HG03135 (cell line): ENCODE data around the gene MSH3.
"Not testable (repeated sequence)": the region's sequence is repeated elsewhere in the genome, so short reads cannot be mapped to it uniquely, and the experiment has no call there.

Experiments used
- ATAC-seq: cut with Tn5 transposase; IDR thresholded peaks from one replicate; pipeline ENCODE4 v1.9.1; 2021; ENCODE audit warnings: mild to moderate bottlenecking, moderate library complexity; ENCODE audit not compliant: unreplicated experiment

Gene MSH3

DNA sequence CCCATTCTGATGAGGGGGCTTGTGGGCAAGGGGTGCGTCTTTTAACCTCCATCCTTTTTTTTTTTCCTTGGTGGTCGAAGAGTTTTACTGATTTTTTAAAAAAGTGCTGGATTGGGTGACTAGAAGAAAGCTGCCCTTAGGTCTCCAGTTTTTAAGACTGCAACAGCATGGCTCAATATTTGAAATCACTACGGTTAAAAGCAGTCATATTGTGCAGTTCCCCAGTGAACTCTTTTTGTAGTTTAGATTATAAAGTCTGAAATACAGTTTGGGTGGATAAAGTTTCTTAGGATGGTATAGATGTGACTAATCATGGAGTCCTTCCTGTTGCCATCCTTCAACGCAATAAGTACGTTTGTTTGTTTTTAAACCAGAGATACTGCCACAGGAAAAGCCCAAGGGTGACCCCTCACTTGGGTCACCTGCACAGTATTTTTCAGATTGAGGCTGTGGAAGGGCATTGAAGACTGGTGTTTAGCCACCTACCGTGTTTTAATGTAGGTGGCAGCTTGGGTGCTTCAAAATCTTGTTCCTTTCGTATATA, 851 bp downstream of the MSH3 start:
- ATAC-seq = no peak

DNA sequence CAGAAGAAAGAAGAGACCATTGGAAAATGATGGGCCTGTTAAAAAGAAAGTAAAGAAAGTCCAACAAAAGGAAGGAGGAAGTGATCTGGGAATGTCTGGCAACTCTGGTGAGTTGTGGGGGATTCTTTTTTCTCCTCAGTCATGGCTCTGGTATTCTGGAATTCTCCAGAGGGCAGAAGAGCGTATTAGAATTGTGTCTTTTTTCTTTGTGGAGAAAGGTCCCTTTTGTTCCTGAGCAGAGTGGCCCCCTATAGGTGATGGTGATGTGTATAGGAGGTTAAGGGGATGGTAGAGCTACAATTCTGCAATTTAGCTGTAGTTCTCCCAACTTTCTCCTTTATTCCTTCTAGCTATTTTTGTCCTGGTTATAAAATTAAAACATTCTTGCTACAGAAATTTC, 2.0 kb downstream of the MSH3 start:
- no peak for ATAC-seq

DNA sequence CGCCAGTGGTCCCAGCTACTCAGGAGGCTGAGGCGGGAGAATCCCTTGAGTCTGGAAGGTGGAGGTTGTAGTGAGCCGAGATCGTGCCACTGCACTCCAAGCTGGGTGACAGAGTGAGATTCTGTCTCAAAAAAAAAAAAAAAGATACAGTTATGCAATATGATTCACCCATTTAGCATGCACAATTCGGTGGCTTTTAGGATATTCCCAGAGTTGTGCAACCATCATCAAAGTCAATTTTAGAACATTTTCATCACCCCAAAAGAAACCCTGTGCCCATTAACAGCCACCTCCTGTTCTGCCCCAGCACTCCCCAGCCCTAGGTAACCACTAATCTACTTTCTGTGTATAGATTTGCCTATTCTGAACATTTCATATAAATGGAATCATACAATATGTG, 4.7 kb downstream of the MSH3 start:
- no peak for ATAC-seq

DNA sequence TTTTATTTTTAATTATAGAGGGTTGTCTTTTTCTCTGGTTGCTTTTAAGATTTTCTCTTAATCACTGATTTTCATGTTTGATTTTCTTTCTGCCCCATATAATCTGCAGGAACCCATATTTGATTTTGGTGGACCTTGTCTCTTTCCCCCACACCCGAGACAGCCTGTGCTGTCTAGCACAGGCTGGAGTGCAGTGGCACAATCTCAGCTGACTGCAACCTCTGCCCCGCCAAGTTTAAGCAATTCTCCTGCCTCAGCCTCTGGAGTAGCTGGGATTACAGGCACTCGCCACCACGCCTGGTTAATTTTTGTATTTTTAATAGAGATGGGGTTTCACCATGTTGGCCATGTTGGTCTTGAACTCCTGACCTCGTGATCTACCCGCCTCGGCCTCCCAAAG, 6.2 kb downstream of the MSH3 start:
- ATAC-seq = not testable (repeated sequence)

DNA sequence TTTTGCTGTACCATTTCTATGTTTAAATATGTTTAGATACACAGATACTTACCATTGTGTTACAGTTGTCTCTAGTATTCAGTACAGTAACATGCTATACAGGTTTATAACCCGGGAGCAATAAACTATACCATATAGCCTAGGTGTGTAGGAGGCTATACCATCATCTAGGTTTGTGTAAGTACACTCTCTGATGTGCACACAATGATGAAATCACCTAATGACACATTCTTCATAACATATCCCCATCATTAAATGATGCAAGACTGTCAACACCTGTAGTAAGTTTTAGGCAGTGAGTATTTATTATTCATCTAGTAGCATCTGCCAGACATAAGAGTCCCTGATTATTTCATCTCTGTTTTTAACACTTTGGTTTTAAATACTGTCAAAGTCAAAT, 7.7 kb downstream of the MSH3 start:
- ATAC-seq = no peak

DNA sequence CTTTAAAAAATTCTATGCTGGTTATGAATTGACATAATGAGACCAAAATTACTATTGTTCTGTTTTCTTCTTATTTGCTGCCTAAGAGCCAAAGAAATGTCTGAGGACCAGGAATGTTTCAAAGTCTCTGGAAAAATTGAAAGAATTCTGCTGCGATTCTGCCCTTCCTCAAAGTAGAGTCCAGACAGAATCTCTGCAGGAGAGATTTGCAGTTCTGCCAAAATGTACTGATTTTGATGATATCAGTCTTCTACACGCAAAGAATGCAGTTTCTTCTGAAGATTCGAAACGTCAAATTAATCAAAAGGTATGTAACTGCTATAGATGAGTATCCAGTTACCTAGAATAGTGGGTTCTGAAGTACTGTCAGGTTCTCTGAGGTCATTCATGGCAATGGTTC, 10.6 kb downstream of the MSH3 start:
- ATAC-seq = no peak

DNA sequence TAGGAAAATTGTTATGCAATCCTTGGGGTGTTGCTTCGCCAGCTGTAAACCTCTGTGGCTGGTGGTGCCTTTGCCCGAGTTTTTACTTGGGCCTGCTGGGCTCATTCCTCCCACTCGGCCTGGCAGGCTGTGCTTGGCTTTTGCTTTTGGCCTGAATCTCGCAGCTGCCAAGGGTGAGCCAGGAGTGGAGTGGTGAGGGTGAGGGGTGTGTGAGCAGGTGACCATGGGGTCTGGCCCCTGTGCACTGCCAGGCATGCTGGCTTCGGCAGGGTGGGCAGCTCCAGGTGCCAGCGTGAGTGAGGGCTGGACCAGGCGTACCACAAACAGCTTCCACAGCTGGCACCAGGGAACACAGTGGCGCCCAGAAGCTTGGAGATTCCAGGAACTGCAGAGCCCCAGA, 12.9 kb downstream of the MSH3 start:
- no peak for ATAC-seq

DNA sequence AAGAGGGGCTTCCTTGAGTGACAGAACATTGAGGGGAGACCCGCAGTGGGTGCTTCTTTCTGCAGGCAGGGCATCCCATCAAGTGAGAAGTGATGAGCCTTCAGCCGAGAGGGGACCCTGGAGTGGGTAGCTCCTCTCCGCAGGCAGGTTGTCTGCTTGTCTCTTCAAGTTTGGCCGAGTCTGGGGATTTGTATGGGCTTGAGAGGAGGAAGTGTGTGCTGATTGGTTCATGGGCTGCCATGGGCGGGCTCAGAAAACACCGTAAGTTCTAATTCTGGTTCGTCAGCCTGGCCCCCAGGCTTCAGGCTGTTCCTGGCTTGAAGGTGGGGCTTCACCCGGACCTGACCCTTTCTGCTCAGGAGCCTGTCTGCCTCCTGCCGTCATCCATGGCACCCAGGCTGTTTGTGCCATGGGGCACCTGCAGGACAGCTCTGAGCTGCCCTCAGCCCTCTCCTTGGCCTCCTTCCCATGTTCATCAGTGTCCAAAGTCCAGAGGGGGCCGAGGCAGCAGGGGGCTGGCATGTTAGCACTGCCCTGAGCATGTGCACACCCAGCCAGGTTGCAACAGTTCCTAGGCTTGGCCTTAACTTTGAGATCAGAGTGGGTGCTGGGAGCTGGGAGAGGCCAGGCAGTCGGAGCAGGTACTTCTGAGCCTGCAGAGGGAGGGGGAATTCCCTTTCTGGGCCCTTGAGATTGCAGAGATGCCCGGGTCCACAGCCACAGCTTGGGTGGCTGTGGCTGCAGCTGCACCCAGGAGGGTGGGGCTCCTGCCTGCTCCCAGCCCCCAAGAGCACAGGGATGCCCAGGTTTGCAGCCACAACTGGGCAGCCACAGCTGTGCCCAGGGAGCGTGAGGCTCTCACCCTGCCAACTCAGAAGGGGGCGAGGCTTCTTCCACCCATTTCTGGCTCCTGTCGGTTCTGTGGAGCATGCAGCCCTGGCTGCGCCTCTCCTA, 13.8 kb downstream of the MSH3 start:
- peak; percentile 69 for ATAC-seq

DNA sequence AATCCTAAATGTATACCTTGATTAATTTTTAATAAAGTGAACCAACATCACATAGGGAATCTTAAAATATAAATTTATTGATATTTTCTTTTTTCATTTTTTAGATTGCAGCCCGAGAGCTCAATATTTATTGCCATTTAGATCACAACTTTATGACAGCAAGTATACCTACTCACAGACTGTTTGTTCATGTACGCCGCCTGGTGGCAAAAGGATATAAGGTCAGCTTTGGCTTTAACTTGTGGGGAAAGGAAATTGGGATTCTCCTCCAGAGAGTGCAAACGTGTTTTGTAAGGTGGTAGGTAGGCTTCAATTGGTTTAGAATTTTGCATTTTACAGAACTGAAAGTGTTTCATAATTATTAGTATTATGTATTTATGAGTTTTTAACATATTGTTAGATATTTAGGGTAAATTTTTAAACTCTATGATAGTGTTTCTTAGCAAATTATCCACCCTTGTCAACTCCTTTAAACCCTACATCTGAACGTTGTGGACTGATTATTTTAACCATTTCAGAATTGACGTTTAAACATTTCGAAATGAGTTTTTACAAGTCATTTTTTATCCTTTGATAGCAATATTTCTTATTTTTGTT, 17.8 kb downstream of the MSH3 start:
- ATAC-seq = peak; percentile 55

DNA sequence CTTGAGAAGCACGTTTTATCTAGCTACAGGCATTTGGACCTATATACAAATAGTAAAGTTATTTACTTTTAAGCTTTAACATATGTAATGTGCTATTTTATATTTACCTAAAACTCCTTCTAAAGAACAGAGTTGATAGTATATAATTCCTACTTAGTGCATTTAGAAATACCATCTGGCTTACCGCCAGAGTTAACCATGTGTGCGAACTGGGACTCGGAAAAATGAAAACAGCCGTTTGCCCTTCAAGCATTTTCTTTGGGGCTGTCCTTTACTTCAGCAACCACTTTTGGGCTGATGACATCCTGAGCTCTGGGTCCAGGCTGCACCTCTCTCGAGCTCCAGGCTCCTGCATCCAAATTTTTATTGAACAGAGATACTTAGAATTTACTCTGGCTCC, 22.3 kb downstream of the MSH3 start:
- ATAC-seq = no peak

DNA sequence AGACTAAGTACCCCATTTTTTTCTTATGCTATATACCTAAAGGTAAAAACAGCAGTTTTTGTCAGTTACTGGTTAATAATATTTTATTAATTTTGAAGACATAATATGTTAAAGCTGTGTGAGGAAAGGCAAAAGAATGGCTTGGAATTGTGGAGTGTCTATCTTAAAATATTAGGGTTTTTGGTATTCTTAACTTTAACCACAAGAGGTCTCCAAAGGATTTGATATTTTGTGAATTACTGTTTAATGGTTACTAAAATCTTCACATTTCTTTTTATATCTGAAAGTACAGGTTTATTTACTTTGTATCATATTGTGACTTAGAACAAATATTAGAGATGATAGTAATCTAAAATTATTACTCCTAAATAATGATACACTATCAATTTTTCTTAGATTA, 32.3 kb downstream of the MSH3 start:
- no peak for ATAC-seq

DNA sequence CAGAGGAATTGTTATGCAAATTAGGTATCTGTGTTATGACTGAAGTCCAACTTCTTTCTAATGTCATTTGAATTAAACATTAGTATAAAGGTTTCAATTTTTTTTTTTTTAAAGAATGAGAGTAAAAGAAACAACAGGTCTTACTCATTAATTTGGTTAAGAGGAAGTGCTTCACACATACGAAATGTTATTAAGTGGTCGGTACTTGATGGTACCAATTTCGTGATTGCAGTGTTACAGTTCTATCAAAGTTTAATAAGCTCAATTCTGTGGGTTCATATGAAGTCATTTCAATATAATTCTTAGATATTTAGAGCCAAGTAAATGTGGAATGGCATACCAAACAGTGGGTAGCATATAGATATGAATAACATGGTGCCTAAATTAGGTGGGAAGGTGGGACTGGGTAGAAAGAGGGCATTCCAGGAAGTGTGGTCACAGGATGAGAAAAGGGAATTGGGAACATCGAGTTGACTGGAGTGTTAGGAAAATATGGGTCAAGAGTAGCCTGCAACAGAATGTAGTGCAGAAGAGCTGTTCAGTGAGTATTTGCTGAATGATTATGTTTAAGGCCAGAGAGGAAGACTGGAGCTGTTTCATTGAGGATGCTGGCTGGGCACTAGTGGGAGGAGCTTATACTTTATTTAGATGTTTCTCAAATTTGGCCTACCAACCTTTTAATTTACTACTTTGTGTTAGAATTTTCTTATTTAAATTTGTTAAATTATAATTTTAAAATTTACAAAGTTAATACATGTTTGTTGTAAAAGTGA, 34.4 kb downstream of the MSH3 start:
- ATAC-seq = no peak

DNA sequence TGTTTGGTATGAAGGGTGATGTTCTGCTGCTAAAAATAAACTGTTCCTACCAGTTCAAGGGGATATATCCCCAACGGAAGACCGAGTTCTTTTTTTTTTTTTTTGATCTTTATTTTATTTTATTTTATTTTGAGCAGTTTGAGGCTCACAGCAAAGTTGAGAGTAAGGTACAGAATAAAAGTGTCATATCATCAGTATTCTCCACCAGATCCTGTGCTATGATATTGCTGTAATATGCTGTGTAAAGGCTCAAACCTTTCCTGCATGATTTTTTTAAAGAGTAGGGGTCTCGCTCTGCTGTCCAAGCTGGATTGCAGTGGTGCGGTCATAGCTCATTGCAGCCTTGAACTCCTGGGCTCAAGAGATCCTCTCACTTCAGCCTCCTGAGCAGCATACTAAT, 35.2 kb downstream of the MSH3 start:
- ATAC-seq = no peak

DNA sequence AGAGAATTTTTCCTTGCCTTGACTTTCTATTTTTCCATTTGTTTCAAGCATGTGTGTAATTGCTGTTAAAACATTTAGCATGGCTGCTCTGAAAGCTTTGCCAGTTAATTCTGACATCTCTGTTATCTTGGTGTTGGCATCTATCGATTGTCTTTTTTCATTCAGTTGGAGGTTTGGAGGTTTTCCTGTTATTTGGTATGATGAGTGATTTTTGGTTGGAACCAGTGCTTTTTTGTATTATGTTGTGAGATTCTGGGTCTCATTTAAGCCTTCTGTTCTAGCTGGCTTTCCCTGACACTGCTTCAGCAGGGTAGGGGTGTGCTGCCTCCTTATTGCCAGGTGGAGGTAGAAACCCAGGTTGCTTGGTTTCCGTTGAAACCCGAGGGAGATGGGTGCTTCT, 41.2 kb downstream of the MSH3 start:
- no peak for ATAC-seq

DNA sequence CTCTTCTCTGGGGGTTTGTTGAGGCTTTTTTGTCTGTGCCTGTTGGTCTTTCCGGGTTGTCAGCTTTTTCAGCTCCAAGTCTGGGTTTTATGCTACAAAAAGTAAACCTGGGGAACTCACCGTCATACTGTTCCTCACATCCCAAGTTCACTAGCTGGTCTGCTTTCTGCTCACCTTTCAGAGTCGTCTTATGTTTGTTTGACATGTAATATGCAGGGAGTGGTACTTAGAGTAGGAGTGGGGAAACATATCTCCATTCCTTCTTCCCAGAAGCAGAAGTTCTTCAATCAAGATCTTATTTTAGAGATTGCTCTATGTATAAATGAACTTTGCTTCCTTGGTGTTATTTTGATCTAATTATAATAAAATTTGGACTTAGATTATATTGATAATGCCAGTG, 42.0 kb downstream of the MSH3 start:
- ATAC-seq = no peak

DNA sequence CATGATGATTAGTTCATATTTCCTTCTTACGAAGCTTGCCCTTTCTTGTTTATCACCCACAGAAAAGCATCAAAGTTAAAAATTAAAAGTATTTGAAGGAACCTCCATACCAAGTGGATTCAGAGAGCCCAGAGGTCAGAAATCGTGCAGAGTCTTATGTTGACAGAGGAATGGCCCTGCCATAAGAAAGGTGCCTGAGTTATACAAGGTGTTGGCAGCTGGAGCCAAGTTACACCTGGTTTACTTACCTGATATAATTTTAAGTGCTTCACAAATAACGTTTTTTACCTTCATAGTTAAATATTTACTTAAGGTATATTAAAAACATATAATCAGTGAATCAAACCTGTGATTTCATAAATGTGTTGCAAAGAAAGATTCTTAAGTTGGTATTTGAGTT, 42.6 kb downstream of the MSH3 start:
- no peak for ATAC-seq

DNA sequence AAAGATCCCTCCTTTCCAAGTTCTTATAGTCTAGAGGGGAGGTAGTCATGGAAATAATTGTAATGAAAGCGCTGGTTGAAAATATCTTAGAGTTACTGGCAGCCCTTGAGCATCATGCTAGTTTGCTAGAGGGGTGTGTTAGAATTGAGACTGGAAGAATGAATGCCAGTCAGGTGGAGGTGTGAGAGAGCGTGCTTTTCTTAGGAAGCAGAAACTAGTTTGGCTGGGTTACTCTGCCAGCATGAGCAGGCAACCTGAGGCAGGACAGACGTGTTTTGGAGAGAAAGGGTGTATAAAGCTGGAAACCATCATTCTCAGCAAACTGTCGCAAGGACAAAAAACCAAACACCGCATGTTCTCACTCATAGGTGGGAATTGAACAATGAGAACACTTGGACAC, 43.9 kb downstream of the MSH3 start:
- no peak for ATAC-seq

DNA sequence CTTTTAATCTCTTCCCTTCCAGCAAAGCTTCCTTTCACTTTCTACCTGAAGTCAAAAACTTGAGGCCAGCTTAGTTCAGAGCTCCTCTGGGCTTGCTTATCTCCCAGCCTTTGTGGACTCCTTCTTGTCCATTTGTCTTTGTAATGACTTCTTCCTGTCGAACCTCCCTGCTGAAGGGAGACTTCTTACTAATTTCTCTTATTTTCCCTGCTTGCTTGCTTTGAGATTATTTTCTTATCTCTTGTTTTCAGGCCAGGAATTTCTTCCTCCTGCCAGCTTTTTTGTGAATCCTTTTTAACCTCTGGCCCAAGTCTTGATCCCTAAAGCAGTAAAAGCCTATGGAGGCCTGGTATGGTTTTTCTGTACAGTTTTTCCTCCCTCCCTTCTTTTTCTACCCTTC, 47.1 kb downstream of the MSH3 start:
- ATAC-seq = no peak

DNA sequence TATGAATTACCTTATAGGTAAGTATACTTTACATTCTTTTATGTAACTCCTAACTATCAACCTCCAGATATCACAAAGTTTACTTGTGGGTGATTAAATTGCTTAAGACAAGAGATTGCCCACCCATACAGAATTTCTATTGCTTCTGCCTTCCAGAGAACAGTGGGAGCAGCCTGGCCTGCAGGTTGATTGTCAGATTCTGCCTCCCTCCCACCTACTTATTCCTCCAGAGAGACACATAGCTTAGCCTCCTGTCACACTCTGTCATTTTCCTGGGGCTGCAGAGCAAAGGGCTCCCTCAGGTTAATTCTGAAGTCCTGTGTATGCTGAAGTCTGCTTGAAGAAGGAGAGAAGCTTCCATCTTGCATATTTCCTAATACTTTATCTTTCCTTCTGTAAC, 48.8 kb downstream of the MSH3 start:
- no peak for ATAC-seq

DNA sequence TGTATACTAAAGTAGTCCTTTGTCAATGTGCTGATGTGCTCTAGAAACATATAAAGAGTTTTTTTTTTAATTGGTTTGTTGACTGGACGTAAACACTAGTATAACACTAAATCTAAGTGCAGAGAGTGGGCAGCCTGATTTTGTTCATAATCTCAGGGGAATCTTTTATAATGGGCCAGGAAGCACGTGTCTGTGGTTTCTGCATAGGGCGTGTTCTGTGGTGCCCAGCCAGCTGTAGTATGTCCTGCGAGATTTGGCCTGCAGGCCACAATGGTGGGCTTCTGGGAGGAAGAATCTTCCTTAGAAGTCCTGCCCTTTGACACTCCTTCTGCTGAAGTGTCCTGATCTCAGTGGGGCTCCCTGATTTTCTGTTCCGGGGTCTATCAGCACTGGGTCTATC, 49.3 kb downstream of the MSH3 start:
- no peak for ATAC-seq

DNA sequence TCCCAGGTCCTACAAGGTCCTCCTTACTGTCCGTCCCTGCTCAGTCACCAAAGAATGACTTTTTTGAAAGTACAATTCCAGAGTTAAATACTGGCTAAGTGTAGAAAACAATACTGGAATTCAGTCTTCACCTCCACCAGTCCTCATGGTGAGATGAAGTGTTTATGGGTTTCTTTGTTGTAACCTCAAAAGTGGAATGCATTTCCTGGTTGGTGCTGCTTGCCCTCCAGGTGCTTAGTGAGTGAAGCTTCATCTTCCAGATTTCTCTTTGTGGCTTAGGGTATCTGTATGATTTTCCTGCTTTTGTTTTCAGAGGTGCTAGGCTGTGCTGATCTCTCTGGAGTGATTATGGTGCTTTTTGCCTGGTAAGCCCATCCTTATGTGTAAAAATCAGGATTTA, 49.8 kb downstream of the MSH3 start:
- ATAC-seq = no peak
